Raji (cell line): ENCODE data around the gene UBAC2.

ENCODE experiments used
- POLR2A ChIP-seq: IDR thresholded peaks from 2 replicates; pipeline ENCODE4 v1.6.1; 2011; ENCODE audit warnings: low read depth, low read length, control low read depth; ENCODE audit not compliant: insufficient read depth

Gene UBAC2

GRCh38 chr13:99425485-99426341 lies 225.1 kb downstream of the UBAC2 start:
- no peak for TF ChIP-seq POLR2A

GRCh38 chr13:99426426-99426825 lies 225.8 kb downstream of the UBAC2 start:
- TF ChIP-seq POLR2A, result no peak

- no peak for TF ChIP-seq POLR2A
Observed at GRCh38 chr13:99429670-99430069, 229.0 kb downstream of the UBAC2 start.

GRCh38 chr13:99431927-99432608 lies 231.4 kb downstream of the UBAC2 start:
- no peak for TF ChIP-seq POLR2A

GRCh38 chr13:99432609-99433542 lies 232.2 kb downstream of the UBAC2 start:
- no peak for TF ChIP-seq POLR2A

- no peak for TF ChIP-seq POLR2A
Observed at GRCh38 chr13:99433543-99434075, 233.0 kb downstream of the UBAC2 start.

- no peak for TF ChIP-seq POLR2A
Observed at GRCh38 chr13:99434258-99434788, 233.7 kb downstream of the UBAC2 start.

- no peak for TF ChIP-seq POLR2A
Observed at GRCh38 chr13:99435116-99435515, 234.5 kb downstream of the UBAC2 start.

GRCh38 chr13:99435998-99436397 lies 235.3 kb downstream of the UBAC2 start:
- TF ChIP-seq POLR2A, result no peak
